GM18520 (cell line): ENCODE measurements around the gene DDA1.

Experiments
- ATAC-seq: cut with Tn5 transposase; IDR thresholded peaks from one replicate; pipeline ENCODE4 v1.9.1; 2021; ENCODE audit not compliant: unreplicated experiment

DDA1 gene

GRCh38 chr19:17311455-17312188 is 2.3 kb downstream of the DDA1 start:
- no peak for ATAC-seq

- ATAC-seq: no peak
These were observed 3.1 kb downstream of the DDA1 start for GRCh38 chr19:17312189-17313113.

- ATAC-seq: no peak
These were observed 4.7 kb downstream of the DDA1 start for GRCh38 chr19:17314007-17314593.

GRCh38 chr19:17318966-17319365 is 9.6 kb downstream of the DDA1 start:
- no peak for ATAC-seq

- no peak for ATAC-seq
These were observed 10.3 kb downstream of the DDA1 start for GRCh38 chr19:17319473-17320238.

- no peak for ATAC-seq
These were observed 11.1 kb downstream of the DDA1 start for GRCh38 chr19:17320435-17320834.

GRCh38 chr19:17321655-17322489 is 12.5 kb downstream of the DDA1 start:
- no peak for ATAC-seq

- no peak for ATAC-seq
These were observed 13.5 kb downstream of the DDA1 start for GRCh38 chr19:17322854-17323253.

- ATAC-seq: no peak
These were observed 14.1 kb downstream of the DDA1 start for GRCh38 chr19:17323300-17323963.

GRCh38 chr19:17323964-17324332 is 14.6 kb downstream of the DDA1 start:
- no peak for ATAC-seq

- ATAC-seq: no peak
These were observed 15.2 kb downstream of the DDA1 start for GRCh38 chr19:17324357-17325114.

- ATAC-seq: no peak
These were observed 15.8 kb downstream of the DDA1 start for GRCh38 chr19:17325133-17325532.

- no peak for ATAC-seq
These were observed 16.7 kb downstream of the DDA1 start for GRCh38 chr19:17325881-17326594.

GRCh38 chr19:17326595-17326966 is 17.2 kb downstream of the DDA1 start:
- ATAC-seq: no peak

GRCh38 chr19:17327068-17327653 is 17.8 kb downstream of the DDA1 start:
- ATAC-seq: no peak

- ATAC-seq: no peak
These were observed 18.5 kb downstream of the DDA1 start for GRCh38 chr19:17327654-17328516.
